Measurements from ENCODE around the gene RILPL1.
A peak's percentile ranks its signal among the peaks of the same experiment; 100 is the strongest.
"Not testable (repeated sequence)": the region's sequence is repeated elsewhere in the genome, so short reads cannot be mapped to it uniquely, and the experiment has no call there.

RILPL1 gene

GRCh38 chr12:123533672-123534643, at the start of gene RILPL1:
Gene RILPL1, minus strand, starts transcription at chr12:123533719. Its CDS starts 237 bp downstream, at chr12:123533482.
- no peak within 1 kb of the TSS for H3K27ac Mint-ChIP-seq
- H3K27me3 Mint-ChIP-seq (ENCODE audit: low read depth), result peaks cover 9% of the 10 kb centered on the region
- H3K4me3 Mint-ChIP-seq, result peak within 1 kb of the TSS; percentile 81
- no peaks in the 10 kb centered on the region for H3K36me3 Mint-ChIP-seq (ENCODE audit: low read depth)
- H3K9me3 Mint-ChIP-seq, result no peaks in the 10 kb centered on the region
- peaks cover 16% of the 10 kb centered on the region for H3K4me1 Mint-ChIP-seq (ENCODE audit: low read depth)

- Mint-ChIP-seq H3K4me1 (ENCODE audit: low read depth) (peaks cover 15% of the 10 kb centered on the region), H3K27me3 (ENCODE audit: low read depth) (no peaks in the 10 kb centered on the region), H3K36me3 (ENCODE audit: low read depth) (no peaks in the 10 kb centered on the region), H3K27ac (no peak overlapping the region), H3K4me3 (no peak overlapping the region), H3K9me3 (no peaks in the 10 kb centered on the region)
Measured at GRCh38 chr12:123580772-123581171, 47.3 kb upstream of the RILPL1 start.

GRCh38 chr12:123578829-123579228, 45.3 kb upstream of the RILPL1 start:
- not testable (repeated sequence) for H3K4me1 Mint-ChIP-seq (ENCODE audit: low read depth); H3K27me3 Mint-ChIP-seq (ENCODE audit: low read depth); H3K36me3 Mint-ChIP-seq (ENCODE audit: low read depth); H3K27ac Mint-ChIP-seq; H3K4me3 Mint-ChIP-seq; H3K9me3 Mint-ChIP-seq

- no peak overlapping the region for H3K4me3 Mint-ChIP-seq
- peaks cover 8% of the 10 kb centered on the region for H3K4me1 Mint-ChIP-seq (ENCODE audit: low read depth)
- no peaks in the 10 kb centered on the region for H3K36me3 Mint-ChIP-seq (ENCODE audit: low read depth)
- H3K9me3 Mint-ChIP-seq, result no peaks in the 10 kb centered on the region
- H3K27ac Mint-ChIP-seq, result no peak overlapping the region
- no peaks in the 10 kb centered on the region for H3K27me3 Mint-ChIP-seq (ENCODE audit: low read depth)
Measured at GRCh38 chr12:123578243-123578642, 44.7 kb upstream of the RILPL1 start.

GRCh38 chr12:123576611-123577010, 43.1 kb upstream of the RILPL1 start:
- Mint-ChIP-seq H3K9me3 (no peaks in the 10 kb centered on the region), H3K36me3 (ENCODE audit: low read depth) (no peaks in the 10 kb centered on the region), H3K27me3 (ENCODE audit: low read depth) (peaks cover 3% of the 10 kb centered on the region), H3K4me1 (ENCODE audit: low read depth) (no peaks in the 10 kb centered on the region), H3K4me3 (no peak overlapping the region), H3K27ac (no peak overlapping the region)

GRCh38 chr12:123573870-123574269, 40.4 kb upstream of the RILPL1 start:
- H3K27me3 Mint-ChIP-seq (ENCODE audit: low read depth), result peaks cover 6% of the 10 kb centered on the region

GRCh38 chr12:123572391-123572790, 38.9 kb upstream of the RILPL1 start:
- Mint-ChIP-seq H3K27me3 (ENCODE audit: low read depth) (peaks cover 6% of the 10 kb centered on the region), H3K27ac (no peak overlapping the region), H3K4me1 (ENCODE audit: low read depth) (peaks cover 3% of the 10 kb centered on the region)

More at GRCh38 chr12:123573870-123574269, 40.4 kb upstream of the RILPL1 start:
- no peak overlapping the region for H3K27ac Mint-ChIP-seq
- peaks cover 3% of the 10 kb centered on the region for H3K4me1 Mint-ChIP-seq (ENCODE audit: low read depth)
- H3K4me3 Mint-ChIP-seq, result no peak overlapping the region
- H3K36me3 Mint-ChIP-seq (ENCODE audit: low read depth), result no peaks in the 10 kb centered on the region
- H3K9me3 Mint-ChIP-seq, result no peaks in the 10 kb centered on the region

GRCh38 chr12:123571343-123571813, 37.9 kb upstream of the RILPL1 start:
- peaks cover 3% of the 10 kb centered on the region for H3K4me1 Mint-ChIP-seq (ENCODE audit: low read depth)
- no peak overlapping the region for H3K4me3 Mint-ChIP-seq
- no peaks in the 10 kb centered on the region for H3K36me3 Mint-ChIP-seq (ENCODE audit: low read depth)
- H3K27ac Mint-ChIP-seq, result no peak overlapping the region
- no peaks in the 10 kb centered on the region for H3K9me3 Mint-ChIP-seq
- peaks cover 6% of the 10 kb centered on the region for H3K27me3 Mint-ChIP-seq (ENCODE audit: low read depth)

More at GRCh38 chr12:123572391-123572790, 38.9 kb upstream of the RILPL1 start:
- Mint-ChIP-seq H3K4me3 (no peak overlapping the region), H3K9me3 (no peaks in the 10 kb centered on the region), H3K36me3 (ENCODE audit: low read depth) (no peaks in the 10 kb centered on the region)

- no peak overlapping the region for H3K4me3 Mint-ChIP-seq
- H3K9me3 Mint-ChIP-seq, result no peaks in the 10 kb centered on the region
- H3K27me3 Mint-ChIP-seq (ENCODE audit: low read depth), result no peaks in the 10 kb centered on the region
- peaks cover 3% of the 10 kb centered on the region for H3K4me1 Mint-ChIP-seq (ENCODE audit: low read depth)
- no peaks in the 10 kb centered on the region for H3K36me3 Mint-ChIP-seq (ENCODE audit: low read depth)
- H3K27ac Mint-ChIP-seq, result no peak overlapping the region
Measured at GRCh38 chr12:123559468-123559867, 25.9 kb upstream of the RILPL1 start.

- not testable (repeated sequence) for H3K9me3 Mint-ChIP-seq
Measured at GRCh38 chr12:123558487-123558886, 25.0 kb upstream of the RILPL1 start.

GRCh38 chr12:123554843-123555242, 21.3 kb upstream of the RILPL1 start:
- not testable (repeated sequence) for H3K4me3 Mint-ChIP-seq; H3K27me3 Mint-ChIP-seq (ENCODE audit: low read depth); H3K27ac Mint-ChIP-seq; H3K36me3 Mint-ChIP-seq (ENCODE audit: low read depth); H3K4me1 Mint-ChIP-seq (ENCODE audit: low read depth); H3K9me3 Mint-ChIP-seq

More at GRCh38 chr12:123558487-123558886, 25.0 kb upstream of the RILPL1 start:
- H3K4me3 Mint-ChIP-seq; H3K4me1 Mint-ChIP-seq (ENCODE audit: low read depth); H3K36me3 Mint-ChIP-seq (ENCODE audit: low read depth); H3K27me3 Mint-ChIP-seq (ENCODE audit: low read depth); H3K27ac Mint-ChIP-seq: not testable (repeated sequence)

GRCh38 chr12:123554136-123554535, 20.6 kb upstream of the RILPL1 start:
- not testable (repeated sequence) for H3K27ac Mint-ChIP-seq; H3K9me3 Mint-ChIP-seq; H3K4me1 Mint-ChIP-seq (ENCODE audit: low read depth); H3K4me3 Mint-ChIP-seq; H3K36me3 Mint-ChIP-seq (ENCODE audit: low read depth); H3K27me3 Mint-ChIP-seq (ENCODE audit: low read depth)

- Mint-ChIP-seq H3K27ac (no peak overlapping the region), H3K27me3 (ENCODE audit: low read depth) (peaks cover 23% of the 10 kb centered on the region), H3K9me3 (no peaks in the 10 kb centered on the region), H3K4me1 (ENCODE audit: low read depth) (no peaks in the 10 kb centered on the region), H3K36me3 (ENCODE audit: low read depth) (no peaks in the 10 kb centered on the region), H3K4me3 (no peak overlapping the region)
Measured at GRCh38 chr12:123550700-123551099, 17.2 kb upstream of the RILPL1 start.

- Mint-ChIP-seq H3K9me3 (no peaks in the 10 kb centered on the region), H3K4me3 (no peak overlapping the region), H3K4me1 (ENCODE audit: low read depth) (no peaks in the 10 kb centered on the region), H3K27ac (no peak overlapping the region), H3K36me3 (ENCODE audit: low read depth) (no peaks in the 10 kb centered on the region), H3K27me3 (ENCODE audit: low read depth) (peaks cover 24% of the 10 kb centered on the region)
Measured at GRCh38 chr12:123548107-123548506, 14.6 kb upstream of the RILPL1 start.

- H3K4me3 Mint-ChIP-seq, result no peak overlapping the region
- H3K4me1 Mint-ChIP-seq (ENCODE audit: low read depth), result no peaks in the 10 kb centered on the region
- peaks cover 21% of the 10 kb centered on the region for H3K27me3 Mint-ChIP-seq (ENCODE audit: low read depth)
- no peak overlapping the region for H3K27ac Mint-ChIP-seq
- no peaks in the 10 kb centered on the region for H3K9me3 Mint-ChIP-seq
- H3K36me3 Mint-ChIP-seq (ENCODE audit: low read depth), result no peaks in the 10 kb centered on the region
Measured at GRCh38 chr12:123546281-123546680, 12.8 kb upstream of the RILPL1 start.

All from T-helper 1 cell treated with Interleukin-12 subunit alpha and Interleukin-12 subunit beta and Interleukin-4 antibody, amounts not matched to agents 30 μg/mL and 1 μg/mL, for 36 hours (primary cell).